ENCODE results near the gene FOXP2. TPM values are rescaled to one million over a fixed set of nuclear protein-coding genes. Genes with fewer than 3 reads are reported as not detected.
"Not testable (repeated sequence)": the region's sequence is repeated elsewhere in the genome, so short reads cannot be mapped to it uniquely, and the experiment has no call there.

The FOXP2 gene
- total and polyA plus RNA-seq, 10 of the 15 experiments (the other 5 are each of a cell fraction or from before 2014, with no cell fraction given): 0.99 to 2.5 (median 1.8) TPM

DNA sequence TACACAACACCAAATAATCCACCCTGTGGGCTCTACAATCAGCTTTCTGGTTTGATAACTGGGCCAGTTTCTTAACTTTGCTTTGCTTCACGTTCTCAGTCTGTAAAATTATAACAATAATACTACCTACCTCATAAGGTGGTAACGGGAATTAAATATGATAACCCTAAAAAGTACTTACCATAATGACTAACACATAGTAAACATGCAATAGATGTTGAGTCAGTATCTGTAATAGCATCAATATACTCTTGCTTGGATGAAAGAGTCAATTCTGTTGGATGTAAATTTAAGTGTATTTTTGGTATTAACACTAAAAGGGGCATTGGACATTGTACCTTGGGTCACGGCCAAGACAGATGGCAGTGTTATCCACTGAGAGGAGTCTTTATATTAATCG is 160.5 kb downstream of the FOXP2 start:
- no TSS peak for BruUV-seq (replicated peaks)
- H3K4me3 ChIP-seq: no peak overlapping the region
- H4K20me1 ChIP-seq (ENCODE audit: control insufficient read depth, insufficient read depth): no peaks in the 10 kb centered on the region
- intact Hi-C loops (cut with micrococcal nuclease; ENCODE audit: unreplicated experiment): no loop called here
- SMC1A ChIA-PET (ENCODE audit: uncharacterized antibody, unreplicated experiment): interaction anchor here (1.2 kb wide), 1 partner anchor 10 kb away, joined by 3 read pairs; no protein-coding TSS in a partner anchor
- H3K9me3 ChIP-seq (replicated peaks; ENCODE audit: control insufficient read depth, insufficient read depth, low read length): no peaks in the 10 kb centered on the region
- in situ Hi-C loops (cut with MboI): no loop called here
- H3K4me1 ChIP-seq (ENCODE audit: control insufficient read depth, insufficient read depth, low read length): no peaks in the 10 kb centered on the region
- POLR2A ChIA-PET: no interaction called here
- no peak overlapping the region for H3K27ac ChIP-seq (ENCODE audit: control insufficient read depth, insufficient read depth)
- no peak overlapping the region for H3K4me2 ChIP-seq (ENCODE audit: control insufficient read depth, insufficient read depth)
- H3K9ac ChIP-seq (ENCODE audit: control insufficient read depth, insufficient read depth, low read length): no peak overlapping the region
- H3K36me3 ChIP-seq (ENCODE audit: control insufficient read depth in 2 of 2, insufficient read depth in 2 of 2, low read length in 1 of 2): no peaks in the 10 kb centered on the region
- RAD21 ChIA-PET (ENCODE audit: unreplicated experiment): no interaction called here
- no peak for TF ChIP-seq SREBF2 (IDR thresholded peaks at IDR 0.05; ENCODE audit: low read length)
- TF ChIP-seq STAT1 (conservative IDR thresholded peaks at IDR 0.05): no peak
- no peak for TF ChIP-seq EED (IDR thresholded peaks at IDR 0.05; ENCODE audit: low read depth)
- TF ChIP-seq, protein P1, sequence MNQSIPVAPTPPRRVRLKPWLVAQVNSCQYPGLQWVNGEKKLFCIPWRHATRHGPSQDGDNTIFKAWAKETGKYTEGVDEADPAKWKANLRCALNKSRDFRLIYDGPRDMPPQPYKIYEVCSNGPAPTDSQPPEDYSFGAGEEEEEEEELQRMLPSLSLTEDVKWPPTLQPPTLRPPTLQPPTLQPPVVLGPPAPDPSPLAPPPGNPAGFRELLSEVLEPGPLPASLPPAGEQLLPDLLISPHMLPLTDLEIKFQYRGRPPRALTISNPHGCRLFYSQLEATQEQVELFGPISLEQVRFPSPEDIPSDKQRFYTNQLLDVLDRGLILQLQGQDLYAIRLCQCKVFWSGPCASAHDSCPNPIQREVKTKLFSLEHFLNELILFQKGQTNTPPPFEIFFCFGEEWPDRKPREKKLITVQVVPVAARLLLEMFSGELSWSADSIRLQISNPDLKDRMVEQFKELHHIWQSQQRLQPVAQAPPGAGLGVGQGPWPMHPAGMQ (IDR thresholded peaks at IDR 0.05; ENCODE audit: borderline replicate concordance): no peak
- no peak for TF ChIP-seq NFYB (IDR thresholded peaks at IDR 0.05; ENCODE audit: insufficient read depth, low read depth, low read length)
- TF ChIP-seq NFYA (IDR thresholded peaks at IDR 0.05; ENCODE audit: borderline replicate concordance, low read depth, low read length): no peak
- TF ChIP-seq STAT3 (IDR thresholded peaks at IDR 0.05; ENCODE audit: low read depth, low read length): no peak
- TF ChIP-seq, protein P2, sequence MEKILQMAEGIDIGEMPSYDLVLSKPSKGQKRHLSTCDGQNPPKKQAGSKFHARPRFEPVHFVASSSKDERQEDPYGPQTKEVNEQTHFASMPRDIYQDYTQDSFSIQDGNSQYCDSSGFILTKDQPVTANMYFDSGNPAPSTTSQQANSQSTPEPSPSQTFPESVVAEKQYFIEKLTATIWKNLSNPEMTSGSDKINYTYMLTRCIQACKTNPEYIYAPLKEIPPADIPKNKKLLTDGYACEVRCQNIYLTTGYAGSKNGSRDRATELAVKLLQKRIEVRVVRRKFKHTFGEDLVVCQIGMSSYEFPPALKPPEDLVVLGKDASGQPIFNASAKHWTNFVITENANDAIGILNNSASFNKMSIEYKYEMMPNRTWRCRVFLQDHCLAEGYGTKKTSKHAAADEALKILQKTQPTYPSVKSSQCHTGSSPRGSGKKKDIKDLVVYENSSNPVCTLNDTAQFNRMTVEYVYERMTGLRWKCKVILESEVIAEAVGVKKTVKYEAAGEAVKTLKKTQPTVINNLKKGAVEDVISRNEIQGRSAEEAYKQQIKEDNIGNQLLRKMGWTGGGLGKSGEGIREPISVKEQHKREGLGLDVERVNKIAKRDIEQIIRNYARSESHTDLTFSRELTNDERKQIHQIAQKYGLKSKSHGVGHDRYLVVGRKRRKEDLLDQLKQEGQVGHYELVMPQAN (conservative IDR thresholded peaks at IDR 0.05): no peak
- no peak for DNase-seq (ENCODE audit: low read depth, low spot score)
- 29% methylated on average over 4 of the region's 4 CpGs for WGBS (ENCODE audit: insufficient coverage, insufficient replicate concordance, low lambda C conversion rate, missing lambda C conversion rate)
- H3K27me3 ChIP-seq (replicated peaks in 1 of 2; ENCODE audit: control insufficient read depth in 2 of 2, insufficient read depth in 2 of 2, low read length in 1 of 2): no peaks in the 10 kb centered on the region
- no peak overlapping the region for H2AFZ ChIP-seq (ENCODE audit: control insufficient read depth, low read depth, low read length)
- no peak for FAIRE-seq
- H3K79me2 ChIP-seq (ENCODE audit: control insufficient read depth, insufficient read depth, low read length): no peaks in the 10 kb centered on the region
- no peak for ATAC-seq
- CTCF ChIA-PET: interaction anchor here (1.8 kb wide), 1 partner anchor 36 kb away, joined by 3 read pairs; no protein-coding TSS in a partner anchor

DNA sequence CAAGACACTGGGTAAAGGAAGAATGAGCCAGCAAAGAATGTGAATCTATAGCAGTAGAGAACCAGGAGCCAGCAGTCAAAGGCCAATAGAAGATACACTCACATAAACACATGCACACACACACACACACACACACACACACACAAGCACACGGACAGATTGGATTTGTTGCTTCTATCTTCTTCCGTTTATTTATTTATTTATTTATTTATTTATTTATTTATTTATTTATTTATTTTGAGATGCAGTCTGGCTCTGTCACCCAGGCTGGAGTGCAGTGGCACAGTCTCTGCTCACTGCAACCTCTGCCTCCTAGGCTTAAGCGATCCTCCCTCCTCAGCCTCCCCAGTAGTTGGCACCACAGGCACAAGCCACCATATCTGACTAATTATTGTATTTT is 166.3 kb downstream of the FOXP2 start:
- BruUV-seq (replicated peaks); intact Hi-C loops (cut with micrococcal nuclease; ENCODE audit: unreplicated experiment); H3K4me1 ChIP-seq (ENCODE audit: control insufficient read depth, insufficient read depth, low read length): not testable (repeated sequence)

More for the DNA sequence above, 166.3 kb downstream of the FOXP2 start:
- H4K20me1 ChIP-seq (ENCODE audit: control insufficient read depth, insufficient read depth); FAIRE-seq; DNase-seq (ENCODE audit: low read depth, low spot score); in situ Hi-C loops (cut with MboI); ATAC-seq; H2AFZ ChIP-seq (ENCODE audit: control insufficient read depth, low read depth, low read length); H3K9me3 ChIP-seq (replicated peaks; ENCODE audit: control insufficient read depth, insufficient read depth, low read length); H3K27ac ChIP-seq (ENCODE audit: control insufficient read depth, insufficient read depth); POLR2A ChIA-PET; H3K36me3 ChIP-seq (ENCODE audit: control insufficient read depth in 2 of 2, insufficient read depth in 2 of 2, low read length in 1 of 2); H3K4me2 ChIP-seq (ENCODE audit: control insufficient read depth, insufficient read depth); H3K4me3 ChIP-seq; H3K27me3 ChIP-seq (replicated peaks in 1 of 2; ENCODE audit: control insufficient read depth in 2 of 2, insufficient read depth in 2 of 2, low read length in 1 of 2); RAD21 ChIA-PET (ENCODE audit: unreplicated experiment); H3K79me2 ChIP-seq (ENCODE audit: control insufficient read depth, insufficient read depth, low read length); H3K9ac ChIP-seq (ENCODE audit: control insufficient read depth, insufficient read depth, low read length); SMC1A ChIA-PET (ENCODE audit: uncharacterized antibody, unreplicated experiment); CTCF ChIA-PET: not testable (repeated sequence)
- 57% methylated on average over 3 of the region's 3 CpGs for WGBS (ENCODE audit: insufficient coverage, insufficient replicate concordance, low lambda C conversion rate, missing lambda C conversion rate)

Data from GM12878 (cell line).